K562 (cell line): ENCODE results near the gene NDOR1. TPM values are rescaled to one million over a fixed set of nuclear protein-coding genes. Genes with fewer than 3 reads are reported as not detected.
A peak's percentile ranks its signal among the peaks of the same experiment; 100 is the strongest.

Experiments used
- AFF4 ChIP-seq: sonication (generic); formaldehyde crosslinking; IDR thresholded peaks from 2 replicates; pipeline ENCODE4 v1.8.0; 2023; ENCODE audit warnings: mild to moderate bottlenecking, missing genetic modification reagents
- ATF4 ChIP-seq: fragments of 450-650 bp; formaldehyde crosslinking; IDR thresholded peaks from 2 replicates; pipeline ENCODE4 v1.4.0; 2022; ENCODE audit warnings: mild to moderate bottlenecking, moderate library complexity
- MGA ChIP-seq: fragments of 450-650 bp; IDR thresholded peaks from 2 replicates; pipeline ENCODE4 v1.6.1; 2016; ENCODE audit warnings: mild to moderate bottlenecking, moderate library complexity
- PCBP2 ChIP-seq: fragments of 200-400 bp; formaldehyde crosslinking; IDR thresholded peaks from 2 replicates; pipeline ENCODE4 v1.6.1; 2018; ENCODE audit warnings: low read length, low read depth, mild to moderate bottlenecking, moderate library complexity; ENCODE audit not compliant: poor library complexity, severe bottlenecking
- RBM25 ChIP-seq: fragments of 200-400 bp; formaldehyde crosslinking; IDR thresholded peaks from 2 replicates; pipeline ENCODE4 v1.6.1; 2018; ENCODE audit warnings: low read length, low read depth, moderate library complexity; ENCODE audit not compliant: severe bottlenecking
- TFAP4 ChIP-seq: sonication (generic); formaldehyde crosslinking; IDR thresholded peaks from 2 replicates; pipeline ENCODE4 v1.8.0; 2022; ENCODE audit warnings: missing genetic modification reagents, mild to moderate bottlenecking, moderate library complexity, borderline replicate concordance
- THAP7 ChIP-seq: fragments of 250-450 bp; sonication (Bioruptor Pico); IDR thresholded peaks from 2 replicates; pipeline ENCODE4 v1.5.0; 2021
- polyA plus RNA-seq, 8 experiments: library from polyadenylated mRNA; depleted of rRNA in 4 of 8; stranded (reverse) in 5 of 8; unstranded in 3 of 8; fragments of >200 nt; fragmentation: Nextera tagmentation in 2 of 8; fragmentation: Illumina TruSeq in 1 of 8; extraction: Ambion mirVana in 2 of 8; extraction: Trizol in 1 of 8; gene quantifications; 2 replicates each; pipeline versions ENCODE4 v1.2.1 to v1.2.3, GENCODE V29; 2011 to 2014; ENCODE audit warnings: inconsistent platforms in 1 of 8, missing spikeins in 1 of 8
- total RNA-seq, 7 experiments: library from RNA; depleted of rRNA in 6 of 7; stranded (reverse); fragments of >200 nt in 6 of 7; fragmentation: Illumina TruSeq in 2 of 7; extraction: Trizol in 2 of 7; gene quantifications; 2 replicates each; pipeline versions ENCODE4 v1.2.1 to v1.2.3, GENCODE V29; 2011 to 2021; ENCODE audit warnings: low replicate concordance in 1 of 7

The NDOR1 gene
- total and polyA plus RNA-seq, 9 of the 15 experiments (the other 6 are each of a cell fraction or from before 2014, with no cell fraction given): 0.06 to 36.9 (median 6.9) TPM

- TF ChIP-seq RBM25 (no peak), MGA (no peak), PCBP2 (no peak), THAP7 (CRISPR knock-in tag) (0 out of 2 replicates have a peak, but pooled peaks have one; percentile 72), AFF4 (CRISPR knock-in tag) (no peak), ATF4 (no peak), TFAP4 (CRISPR knock-in tag) (0 out of 2 replicates have a peak, but pooled peaks have one; percentile 29)
Observed at GRCh38 chr9:137254624-137255447, 49.3 kb downstream of the NDOR1 start, which contains the start of gene NELFB (continued).
